ENCODE data around the gene ITGA6.

DNA sequence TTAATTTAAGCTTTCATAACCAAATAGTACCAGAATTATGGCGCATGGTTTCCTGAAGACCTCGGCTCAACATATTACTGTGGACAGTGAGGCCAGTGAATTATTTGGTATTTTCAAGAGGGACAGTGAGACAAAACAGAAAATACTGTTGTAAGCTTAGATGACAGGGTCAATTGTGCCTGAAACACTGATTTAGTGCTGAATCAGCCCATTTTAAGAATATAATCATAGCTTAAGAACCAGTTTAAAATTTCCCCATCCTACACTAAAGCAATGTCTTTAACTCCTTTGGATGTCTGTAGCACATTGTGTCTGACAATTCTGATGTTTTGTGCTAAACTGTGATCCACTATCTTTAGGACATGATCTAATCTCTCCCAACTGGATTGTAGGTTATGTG, 4.6 kb downstream of the ITGA6 start:
- TF ChIP-seq POLR2AphosphoS5 (IDR thresholded peaks at IDR 0.05; ENCODE audit: low read depth, low read length), result no peak
- TF ChIP-seq POLR2A (IDR thresholded peaks at IDR 0.05; ENCODE audit: low read depth, low read length), result no peak

Data from GM12892 (cell line).